ENCODE results near the gene STXBP5L.
"Not testable (repeated sequence)": the region's sequence is repeated elsewhere in the genome, so short reads cannot be mapped to it uniquely, and the experiment has no call there.

Gene STXBP5L

DNA sequence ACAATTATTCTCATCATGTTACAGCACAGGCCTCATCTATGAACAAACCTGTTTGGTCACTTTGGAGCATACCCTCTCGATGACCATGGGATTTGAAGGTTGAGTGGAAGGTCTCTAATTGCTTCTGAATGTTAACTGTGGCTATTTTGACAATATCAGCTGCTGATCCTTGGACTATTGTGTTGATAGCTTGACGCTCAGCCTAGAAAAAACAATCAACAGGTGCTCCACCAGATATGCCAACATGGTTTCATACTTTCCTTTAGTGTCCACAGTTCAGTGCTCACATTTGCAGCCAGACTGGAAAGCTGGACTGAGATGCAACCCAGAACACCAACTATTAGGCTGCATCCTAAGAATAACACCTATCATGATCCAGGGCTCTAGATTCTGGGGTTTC, 528.1 kb downstream of the STXBP5L start:
- no peak for DNase-seq

DNA sequence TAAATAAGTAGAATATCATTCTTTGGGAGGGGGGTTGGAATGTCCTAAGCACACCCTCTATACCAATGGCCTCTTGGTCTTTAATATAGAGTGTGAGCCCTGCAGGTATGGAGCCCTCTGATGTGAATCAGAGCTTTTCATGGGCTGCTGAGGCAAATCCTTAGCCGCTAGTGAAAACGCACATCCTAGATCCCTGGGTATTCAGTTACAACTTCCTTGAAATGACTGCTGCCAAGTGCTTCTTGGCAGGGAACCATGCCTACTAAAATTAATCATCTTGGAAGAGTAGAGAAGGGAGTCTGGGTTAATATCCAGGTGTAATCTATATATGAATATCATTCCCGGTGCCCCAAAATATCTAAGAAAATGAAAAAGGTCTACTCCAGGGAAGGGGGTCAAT, 528.6 kb downstream of the STXBP5L start:
- no peak for DNase-seq

DNA sequence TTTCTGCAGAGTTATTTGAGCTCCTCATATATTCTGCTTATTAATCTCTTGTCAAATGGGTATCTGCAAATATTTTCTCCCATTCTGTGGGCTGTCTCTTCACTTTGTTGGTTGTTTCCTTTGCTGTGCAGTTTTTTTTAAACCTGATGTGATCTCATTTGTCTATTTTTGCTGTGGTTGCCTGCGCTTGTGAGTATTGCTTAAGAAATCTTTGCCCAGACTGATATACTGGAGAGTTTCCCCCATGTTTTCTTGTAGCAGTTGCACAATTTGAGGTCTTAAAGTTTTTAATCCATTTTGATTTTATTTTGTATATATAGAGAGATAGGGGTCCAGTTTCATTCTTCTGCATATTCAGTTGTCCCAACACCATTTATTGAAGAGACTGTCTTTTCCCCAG, 535.5 kb downstream of the STXBP5L start:
- no peak for DNase-seq

DNA sequence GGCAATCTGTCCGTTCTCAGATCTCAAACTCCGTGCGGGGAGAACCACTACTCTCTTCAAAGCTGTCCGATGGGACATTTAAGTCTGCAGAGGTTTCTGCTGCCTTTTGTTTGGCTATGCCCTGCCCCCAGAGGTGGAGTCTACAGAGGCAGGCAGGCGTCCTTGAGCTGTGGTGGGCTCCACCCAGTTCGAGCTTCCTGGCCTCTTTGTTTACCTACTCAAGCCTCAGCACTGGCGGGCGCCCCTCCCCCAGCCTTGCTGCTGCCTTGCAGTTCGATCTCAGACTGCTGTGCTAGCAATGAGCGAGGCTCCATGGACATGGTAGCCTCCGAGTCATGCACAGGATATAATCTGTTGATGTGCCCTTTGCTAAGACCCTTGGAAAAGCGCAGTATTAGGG, 543.7 kb downstream of the STXBP5L start:
- not testable (repeated sequence) for DNase-seq

DNA sequence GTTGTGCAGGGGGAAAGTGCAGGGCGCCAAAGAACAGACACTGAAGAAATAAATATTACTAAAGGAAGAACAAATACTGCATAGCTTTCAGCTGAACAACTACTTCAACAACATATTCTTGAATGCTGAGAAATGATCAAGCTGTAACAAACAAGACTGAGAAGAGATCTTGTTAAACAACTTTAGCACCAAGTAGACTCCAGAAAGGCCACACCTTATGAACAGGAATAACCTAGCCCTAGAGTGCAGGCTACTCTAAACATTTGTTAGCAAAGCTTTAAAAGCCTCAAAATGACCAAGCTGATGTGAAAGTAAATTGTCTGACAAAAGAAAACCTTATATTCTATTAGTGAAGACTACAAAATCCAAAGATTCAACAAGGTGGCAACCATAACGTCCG, 554.6 kb downstream of the STXBP5L start:
- no peak for DNase-seq

DNA sequence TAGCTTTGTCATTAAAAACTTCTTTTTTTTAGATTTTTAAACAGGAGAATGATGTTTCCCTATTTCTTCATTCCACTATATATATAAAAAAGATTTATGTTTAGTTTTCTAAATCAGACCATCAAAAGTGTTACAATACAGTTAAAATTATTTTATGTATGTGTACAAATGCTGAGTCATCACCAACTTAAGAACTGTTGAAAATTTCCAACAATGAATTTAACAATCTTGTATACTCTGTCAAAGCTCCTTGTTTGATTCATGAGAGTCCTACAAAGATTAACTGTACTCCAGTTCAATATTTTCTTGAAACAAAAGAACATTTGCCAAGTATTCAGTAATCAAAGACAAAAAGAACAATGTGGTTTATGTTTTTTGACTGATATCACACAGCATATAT, 555.7 kb downstream of the STXBP5L start:
- no peak for DNase-seq

DNA sequence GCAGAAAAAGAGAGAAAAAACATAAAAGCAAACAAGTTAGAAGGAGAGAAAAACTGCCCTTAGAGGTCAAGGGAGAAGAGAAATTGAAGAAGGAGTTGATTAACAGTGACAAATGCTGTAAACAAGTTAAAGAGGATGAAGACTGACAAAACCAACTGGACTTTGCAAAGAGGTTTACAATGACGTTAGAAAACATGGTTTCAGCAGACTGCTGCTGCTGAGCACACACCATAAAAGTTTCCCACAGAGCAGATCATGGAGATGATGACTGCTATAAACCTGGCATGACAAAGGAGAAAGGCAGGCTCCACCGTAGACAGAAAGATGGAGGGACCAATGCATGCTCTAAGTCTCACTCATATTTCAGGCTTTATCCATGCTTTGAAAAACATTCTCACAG, 559.1 kb downstream of the STXBP5L start:
- DNase-seq = no peak

DNA sequence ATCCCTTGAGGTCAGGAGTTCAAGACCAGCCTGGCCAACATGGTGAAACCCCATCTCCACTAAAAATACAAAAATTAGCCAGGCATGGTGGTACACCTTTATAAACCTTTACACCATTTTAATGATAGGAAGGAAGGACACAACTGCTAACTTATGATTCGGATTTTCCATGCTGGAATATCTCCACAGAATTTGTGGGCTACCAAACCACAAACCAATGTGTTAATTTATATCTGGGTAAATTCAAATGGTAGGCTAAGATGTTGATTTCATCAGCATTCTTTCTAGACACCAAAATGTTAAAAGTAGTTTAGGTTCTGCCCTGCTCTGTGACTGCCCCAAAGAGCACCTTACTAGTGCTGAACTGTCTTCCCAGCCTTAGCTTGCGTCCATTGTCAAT, 565.0 kb downstream of the STXBP5L start:
- DNase-seq = no peak
